ENCODE measurements around the gene AASDH. TPM values are rescaled to one million over a fixed set of nuclear protein-coding genes. Genes with fewer than 3 reads are reported as not detected.

Gene AASDH, protein sequence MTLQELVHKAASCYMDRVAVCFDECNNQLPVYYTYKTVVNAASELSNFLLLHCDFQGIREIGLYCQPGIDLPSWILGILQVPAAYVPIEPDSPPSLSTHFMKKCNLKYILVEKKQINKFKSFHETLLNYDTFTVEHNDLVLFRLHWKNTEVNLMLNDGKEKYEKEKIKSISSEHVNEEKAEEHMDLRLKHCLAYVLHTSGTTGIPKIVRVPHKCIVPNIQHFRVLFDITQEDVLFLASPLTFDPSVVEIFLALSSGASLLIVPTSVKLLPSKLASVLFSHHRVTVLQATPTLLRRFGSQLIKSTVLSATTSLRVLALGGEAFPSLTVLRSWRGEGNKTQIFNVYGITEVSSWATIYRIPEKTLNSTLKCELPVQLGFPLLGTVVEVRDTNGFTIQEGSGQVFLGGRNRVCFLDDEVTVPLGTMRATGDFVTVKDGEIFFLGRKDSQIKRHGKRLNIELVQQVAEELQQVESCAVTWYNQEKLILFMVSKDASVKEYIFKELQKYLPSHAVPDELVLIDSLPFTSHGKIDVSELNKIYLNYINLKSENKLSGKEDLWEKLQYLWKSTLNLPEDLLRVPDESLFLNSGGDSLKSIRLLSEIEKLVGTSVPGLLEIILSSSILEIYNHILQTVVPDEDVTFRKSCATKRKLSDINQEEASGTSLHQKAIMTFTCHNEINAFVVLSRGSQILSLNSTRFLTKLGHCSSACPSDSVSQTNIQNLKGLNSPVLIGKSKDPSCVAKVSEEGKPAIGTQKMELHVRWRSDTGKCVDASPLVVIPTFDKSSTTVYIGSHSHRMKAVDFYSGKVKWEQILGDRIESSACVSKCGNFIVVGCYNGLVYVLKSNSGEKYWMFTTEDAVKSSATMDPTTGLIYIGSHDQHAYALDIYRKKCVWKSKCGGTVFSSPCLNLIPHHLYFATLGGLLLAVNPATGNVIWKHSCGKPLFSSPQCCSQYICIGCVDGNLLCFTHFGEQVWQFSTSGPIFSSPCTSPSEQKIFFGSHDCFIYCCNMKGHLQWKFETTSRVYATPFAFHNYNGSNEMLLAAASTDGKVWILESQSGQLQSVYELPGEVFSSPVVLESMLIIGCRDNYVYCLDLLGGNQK
- 13.3 and 17.6 TPM in 2 replicates for total RNA-seq

DNA sequence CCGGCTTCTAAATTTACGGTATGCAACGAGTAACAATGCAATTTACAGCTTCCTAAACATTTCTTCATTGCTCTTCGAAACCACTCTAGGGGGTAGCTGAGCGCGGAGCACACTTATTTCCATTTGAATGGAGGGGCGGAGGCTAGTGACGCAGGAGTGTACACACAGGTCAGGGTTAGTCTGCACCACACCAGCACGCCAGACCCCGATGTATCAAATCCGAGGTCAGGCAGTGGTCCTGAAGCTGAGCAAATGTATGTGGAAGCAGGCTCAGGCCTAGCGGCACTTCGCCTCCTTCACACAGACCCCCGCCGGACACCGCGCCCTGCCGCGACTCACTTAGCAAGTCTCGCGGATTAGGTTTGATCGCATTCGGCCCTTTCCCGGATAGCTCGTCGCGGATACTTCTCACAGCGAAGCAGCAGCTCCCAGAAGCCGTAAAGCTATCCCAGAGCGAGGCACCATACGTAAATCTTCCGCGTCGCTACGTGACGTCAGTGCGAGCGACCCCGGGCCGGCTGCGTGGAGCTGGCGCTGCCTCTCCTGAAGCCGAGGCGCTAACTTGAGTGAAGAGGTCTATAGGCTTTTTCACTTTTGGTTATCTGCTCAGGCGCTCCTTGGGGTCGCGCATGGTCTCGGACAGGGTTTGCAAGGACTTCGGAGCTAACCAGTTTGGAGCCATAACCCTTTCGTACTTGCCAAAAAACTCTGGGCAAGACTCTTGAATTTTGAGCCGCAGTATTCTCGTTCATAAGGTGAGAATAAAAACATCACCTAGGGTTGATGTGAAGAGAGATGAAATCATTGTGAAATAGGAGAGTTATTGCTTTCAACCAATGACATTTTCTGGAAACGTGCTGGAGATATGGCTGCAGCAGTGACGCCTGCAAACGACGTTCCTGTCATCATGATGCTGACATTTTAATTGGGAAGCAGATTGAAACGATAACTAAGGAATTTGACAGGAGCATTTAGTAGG lies at the start of gene AASDH:
AASDH (minus strand) TSS at position 469 of the 979 bp plus-strand sequence. CDS start 3,192 bp downstream, outside the sequence.

GRCh38 chr4:56435140-56435926 lies 48.0 kb upstream of the AASDH start, which contains the start of gene PPAT:
Gene PPAT (minus strand): TSS chr4:56435615. CDS start chr4:56435477, 138 bp downstream.

Other genes starting within 250 kb of the AASDH start
- 11.7 and 14.1 TPM in 2 replicates for gene PPAT, start 48.1 kb upstream of the AASDH start, total RNA-seq
- gene PAICS, start 48.8 kb upstream of the AASDH start, total RNA-seq = 48.7 and 51.2 TPM in 2 replicates
- gene SRP72, start 80.1 kb upstream of the AASDH start, total RNA-seq = 66.4 and 75.5 TPM in 2 replicates
- gene ARL9, start 118.3 kb upstream of the AASDH start, total RNA-seq = 0.07 TPM in 2 replicates

Data from smooth muscle cell of the pulmonary artery (primary cell).